Ovary (tissue), 9 donors: ENCODE measurements around the gene ARPC1B. TPM values are rescaled to one million over a fixed set of nuclear protein-coding genes. Genes with fewer than 3 reads are reported as not detected.
"Not testable (repeated sequence)": the region's sequence is repeated elsewhere in the genome, so short reads cannot be mapped to it uniquely, and the experiment has no call there.

Experiments
- DNase-seq, 5 donors: peaks; one replicate each; pipeline ENCODE4 v3.0.0-alpha.2; 2019 to 2020
- H3K27ac ChIP-seq, 2 donors: fragments of 200-600 bp; one replicate each; pipeline versions ENCODE4 v1.5.1 to v1.8.0; 2019 to 2022
- H3K27me3 ChIP-seq: fragments of 200-600 bp; one replicate; pipeline ENCODE4 v1.8.0; 2022
- H3K36me3 ChIP-seq: fragments of 200-600 bp; sonication (generic); one replicate; pipeline ENCODE4 v1.5.1; 2019
- H3K4me1 ChIP-seq: one replicate; pipeline ENCODE4 v1.8.1; 2013; ENCODE audit warnings: mild to moderate bottlenecking, moderate library complexity; ENCODE audit not compliant: insufficient read depth
- H3K4me3 ChIP-seq: fragments of 200-600 bp; sonication (generic); one replicate; pipeline ENCODE4 v1.5.1; 2017
- H3K9me3 ChIP-seq, 2 donors: fragments of 200-600 bp in 1 of 2; sonication (generic) in 1 of 2; one replicate each; pipeline versions ENCODE4 v1.5.1 to v1.8.1; 2013 to 2019; ENCODE audit warnings: mild to moderate bottlenecking in 1 of 2, moderate library complexity in 1 of 2
- CTCF ChIP-seq, 3 donors: fragments of 450-650 bp in 2 of 3; fragments of 200-600 bp in 1 of 3; IDR thresholded peaks; one replicate each; pipeline versions ENCODE4 v1.5.1 to v1.8.0; 2016 to 2022; ENCODE audit warnings: antibody characterized with exemption in 3 of 3, mild to moderate bottlenecking in 1 of 3
- EP300 ChIP-seq: sonication (generic); formaldehyde crosslinking; IDR thresholded peaks from one replicate; pipeline ENCODE4 v1.6.1; 2017; ENCODE audit warnings: antibody characterized with exemption
- POLR2A ChIP-seq: fragments of 450-650 bp; IDR thresholded peaks from one replicate; pipeline ENCODE4 v1.6.1; 2017; ENCODE audit warnings: antibody characterized with exemption, mild to moderate bottlenecking, moderate library complexity
- WGBS, 3 donors: extraction: QIAGEN DNeasy Blood & Tissue Kit in 1 of 3; methylation state at CpG; one replicate each; pipeline versions ENCODE4 v1.1.5 to v1.1.7; 2013 to 2017; 5-methylcytosine and 5-hydroxymethylcytosine counted together
- intact Hi-C, 4 donors: fragments of 100-400 bp; cut with DNase I; formaldehyde crosslinking; loops; one replicate each; pipeline versions ENCODE4 v1.11.0 to v1.15.1; 2022 to 2023
- polyA plus RNA-seq, 2 donors: library from polyadenylated mRNA; stranded (reverse); fragments of 200-250 nt in 1 of 2; fragments of 350-450 nt in 1 of 2; fragmentation: Illumina TruSeq in 1 of 2; extraction: RNeasy Lipid Tissue Mini Kit (QIAGEN cat#74804) in 1 of 2; gene quantifications; one replicate each; pipeline ENCODE4 v1.2.3, GENCODE V29; 2013 to 2014
- total RNA-seq, 7 donors: library from RNA; depleted of rRNA in 2 of 7; stranded (reverse); fragments of >200 nt in 2 of 7; fragmentation: NEBNext Ultra II Directional in 3 of 7; extraction: Animal tissue kit (Norgen Biotek cat#: 25700) in 3 of 7; gene quantifications; one replicate each; pipeline versions ENCODE4 v1.1.0 to v1.2.4, GENCODE V29; 2016 to 2023
- donor health status: DM: no; HTN: no; CAD: no; lungs with moderate emphysema.
- donor health status: DM: no; HTN: no; CAD: no.
- donor health status: Bipolar disorder and iron deficiency.
- donor health status: DM: yes; HTN: yes; CAD: no.
- donor health status: DM: no; HTN: no; CAD: no.
- donor health status: DM: yes; HTN: yes; CAD: no.

ARPC1B gene
- total and polyA plus RNA-seq, 9 donors: 24.2 to 82.5 (median 56.1) TPM

DNA sequence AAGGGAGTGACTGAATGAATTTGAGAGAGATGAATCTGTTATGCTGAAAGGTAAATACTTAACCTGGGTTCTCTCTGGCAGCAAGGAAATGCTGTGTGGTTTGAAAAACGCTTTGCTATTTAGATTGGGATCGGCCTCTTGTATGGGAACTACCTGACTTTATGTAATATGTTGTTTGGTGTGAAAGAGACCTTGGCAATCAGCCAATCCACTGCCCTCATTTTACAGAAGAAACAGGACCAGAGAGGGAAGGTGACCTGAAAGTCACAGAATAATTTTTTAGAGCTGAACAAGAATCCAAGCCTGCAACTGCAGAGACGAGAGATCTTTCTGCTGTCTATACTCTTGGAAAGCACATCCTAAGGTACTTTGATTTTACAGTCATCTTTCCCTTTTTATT, 35.3 kb downstream of the ARPC1B start:
- peak overlapping the region; percentile 100 for H3K4me3 ChIP-seq
- intact Hi-C loops: loop anchor here in 1 of 4 donors (10.0 kb wide), 1 partner anchor 145 kb away; the partner anchor contains the start of genes FAM200A and ZNF655
- H3K27me3 ChIP-seq: no peaks in the 10 kb centered on the region
- WGBS, 3 donors: 23 to 37% (median 28%) methylated on average over 3 of the region's 3 CpGs
- no peaks in the 10 kb centered on the region for H3K9me3 ChIP-seq
- H3K27ac ChIP-seq: no peak overlapping the region
- H3K4me1 ChIP-seq: peaks cover 8% of the 10 kb centered on the region
- H3K36me3 ChIP-seq: no peaks in the 10 kb centered on the region
- DNase-seq: no peak
- TF ChIP-seq POLR2A (no peak), EP300 (no peak), CTCF (IDR thresholded peaks at IDR 0.05) (no peak)

- Histone ChIP-seq H3K4me1 (peaks cover 8% of the 10 kb centered on the region), H3K4me3 (no peak overlapping the region), H3K27me3 (no peaks in the 10 kb centered on the region), H3K36me3 (no peaks in the 10 kb centered on the region), H3K9me3 (no peaks in the 10 kb centered on the region), H3K27ac (no peak overlapping the region)
- 92 to 98% (median 93%) methylated on average over 2 of the region's 2 CpGs for WGBS, 3 donors
- TF ChIP-seq POLR2A (no peak), CTCF (IDR thresholded peaks at IDR 0.05) (no peak), EP300 (no peak)
- intact Hi-C loops: no loop called here
- no peak for DNase-seq
Measured at GRCh38 chr7:99410635-99411034, 36.1 kb downstream of the ARPC1B start.

GRCh38 chr7:99415513-99416127, 41.1 kb downstream of the ARPC1B start:
- WGBS, 3 donors: 45 to 48% (median 46%) methylated on average over 17 of the region's 17 CpGs
- H3K36me3 ChIP-seq, H3K9me3 ChIP-seq, H3K4me1 ChIP-seq, H3K27ac ChIP-seq, H3K27me3 ChIP-seq, intact Hi-C loops, H3K4me3 ChIP-seq: not testable (repeated sequence)
- TF ChIP-seq CTCF (IDR thresholded peaks at IDR 0.05): peak in 1 of 3 donors; percentile 36
- peak; percentile 58 to 80 (median 67) for DNase-seq

DNA sequence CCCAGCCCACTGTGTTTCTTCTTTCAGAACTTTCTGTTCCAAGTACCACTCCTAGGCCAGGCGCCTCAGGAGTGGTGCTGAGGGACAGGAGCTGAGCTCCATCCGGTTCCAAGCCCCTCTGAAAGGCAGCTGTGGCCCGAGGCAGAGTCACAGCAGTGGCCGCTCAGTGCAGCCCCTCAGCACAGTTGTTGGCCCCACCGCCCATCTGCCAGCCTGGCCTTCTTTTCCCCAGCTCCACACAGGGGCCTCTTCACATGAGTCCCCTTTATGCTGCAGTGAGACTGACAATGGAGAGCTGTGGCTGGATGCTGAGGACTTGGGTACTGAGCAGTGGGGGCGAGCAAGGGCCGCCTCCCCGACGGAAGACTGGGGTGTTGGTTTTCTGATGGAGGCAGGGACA, 43.7 kb downstream of the ARPC1B start:
- Histone ChIP-seq H3K9me3 (no peaks in the 10 kb centered on the region), H3K27me3 (no peaks in the 10 kb centered on the region), H3K36me3 (no peaks in the 10 kb centered on the region), H3K4me1 (no peaks in the 10 kb centered on the region), H3K4me3 (no peak overlapping the region), H3K27ac (no peak overlapping the region)
- no peak for TF ChIP-seq CTCF (IDR thresholded peaks at IDR 0.05)
- no peak for TF ChIP-seq POLR2A
- TF ChIP-seq EP300: no peak
- WGBS, 3 donors: 78 to 89% (median 84%) methylated on average over 9 of the region's 9 CpGs
- intact Hi-C loops: no loop called here
- no peak for DNase-seq
